IMR-90 (cell line): ENCODE results near the gene CALHM6. TPM values are rescaled to one million over a fixed set of nuclear protein-coding genes. Genes with fewer than 3 reads are reported as not detected.

Source experiments
- ATAC-seq: fragments of 200-7000 bp; cut with Tn5 transposase; 2 replicates; pipeline ENCODE4 v1.9.1; 2020; ENCODE audit warnings: low read depth, mild to moderate bottlenecking, moderate library complexity
- BruUV-seq: library from RNA; stranded (reverse); fragments of 400-500 nt; replicated peaks from 2 replicates; lab custom pipeline; 2021; lab: Mats Ljungman, UMichigan
- CTCF ChIA-PET: fragments of 300-600 bp; formaldehyde crosslinking; extraction: SDS; loops from one replicate; lab custom pipeline; 2021; ENCODE audit warnings: antibody characterized with exemption; lab: Yijun Ruan, JAX
- POLR2A ChIA-PET: fragments of 300-600 bp; sonication (Branson Sonifier 250); formaldehyde crosslinking; loops from one replicate; lab custom pipeline; 2022; ENCODE audit warnings: antibody characterized with exemption; ENCODE audit not compliant: unreplicated experiment; lab: Charles Lee
- DNase-seq: peaks from one replicate; pipeline ENCODE4 v3.0.0; 2013
- H2AFZ ChIP-seq: replicated peaks from 2 replicates; pipeline ENCODE3; 2013; ENCODE audit warnings: low read length, mild to moderate bottlenecking; ENCODE audit not compliant: poor library complexity
- H2AK5ac ChIP-seq: 2 replicates; pipeline ENCODE4 v1.6.1; 2013; ENCODE audit warnings: low read depth, low read length, inconsistent platforms
- H2AK9ac ChIP-seq: replicated peaks from 2 replicates; pipeline ENCODE3; 2013; ENCODE audit warnings: mild to moderate bottlenecking, low read depth, low read length, moderate library complexity; ENCODE audit not compliant: poor library complexity
- H2BK120ac ChIP-seq: 2 replicates; pipeline ENCODE4 v1.6.1; 2013; ENCODE audit warnings: low read depth, low read length, inconsistent platforms
- H2BK15ac ChIP-seq: 3 replicates; pipeline ENCODE4 v1.6.1; 2013; ENCODE audit warnings: low read depth, low read length, inconsistent platforms
- H2BK20ac ChIP-seq: 2 replicates; pipeline ENCODE4 v1.6.1; 2013; ENCODE audit warnings: low read depth, mild to moderate bottlenecking, inconsistent platforms, low read length, moderate library complexity
- H2BK5ac ChIP-seq: 2 replicates; pipeline ENCODE4 v1.6.1; 2013; ENCODE audit warnings: mild to moderate bottlenecking, low read depth, low read length, inconsistent platforms; ENCODE audit not compliant: poor library complexity, severe bottlenecking
- H3K14ac ChIP-seq: replicated peaks from 2 replicates; pipeline ENCODE4 v1.6.1; 2013; ENCODE audit warnings: low read depth, low read length, inconsistent platforms
- H3K18ac ChIP-seq: 2 replicates; pipeline ENCODE4 v1.6.1; 2013; ENCODE audit warnings: low read depth, low read length, control low read depth
- H3K23ac ChIP-seq: 2 replicates; pipeline ENCODE4 v1.6.1; 2013; ENCODE audit warnings: low read depth, low read length, inconsistent platforms
- H3K27ac ChIP-seq: 2 replicates; pipeline ENCODE4 v1.5.1; 2013; ENCODE audit warnings: mild to moderate bottlenecking, control low read depth, low read length; ENCODE audit not compliant: insufficient read depth
- H3K27me3 ChIP-seq: 2 replicates; pipeline ENCODE4 v1.6.1; 2013; ENCODE audit warnings: low read length; ENCODE audit not compliant: control insufficient read depth, insufficient read depth
- H3K36me3 ChIP-seq: 2 replicates; pipeline ENCODE4 v1.6.1; 2013; ENCODE audit warnings: low read length, mixed read lengths; ENCODE audit not compliant: control insufficient read depth, insufficient read depth
- H3K4ac ChIP-seq: 2 replicates; pipeline ENCODE4 v1.6.1; 2013; ENCODE audit warnings: low read depth, low read length, inconsistent platforms
- H3K4me1 ChIP-seq: 2 replicates; pipeline ENCODE4 v1.6.1; 2013; ENCODE audit warnings: low read length, mixed read lengths; ENCODE audit not compliant: control insufficient read depth, insufficient read depth
- H3K4me2 ChIP-seq: 2 replicates; pipeline ENCODE4 v1.6.1; 2013; ENCODE audit warnings: low read depth, mild to moderate bottlenecking, control low read depth, low read length, moderate library complexity
- H3K4me3 ChIP-seq: 2 replicates; pipeline ENCODE4 v1.5.1; 2013; ENCODE audit warnings: low read depth, mild to moderate bottlenecking, control low read depth, low read length, moderate library complexity; ENCODE audit not compliant: insufficient read depth
- H3K56ac ChIP-seq: 2 replicates; pipeline ENCODE4 v1.6.1; 2013; ENCODE audit warnings: low read length, inconsistent platforms; ENCODE audit not compliant: insufficient read depth; ENCODE audit errors: extremely low read depth
- H3K79me1 ChIP-seq, 2 experiments: 2 replicates each; pipeline ENCODE4 v1.6.1; 2013; ENCODE audit warnings: low read length in 2 of 2, inconsistent platforms in 1 of 2, low read depth in 1 of 2
- H3K9ac ChIP-seq: 2 replicates; pipeline ENCODE4 v1.6.1; 2013; ENCODE audit warnings: low read depth, low read length, control low read depth
- H3K9me1 ChIP-seq: 2 replicates; pipeline ENCODE4 v1.6.1; 2013; ENCODE audit warnings: low read length, inconsistent platforms; ENCODE audit not compliant: insufficient read depth
- H3K9me3 ChIP-seq: 2 replicates; pipeline ENCODE4 v1.6.1; 2013; ENCODE audit warnings: low read length; ENCODE audit not compliant: control insufficient read depth, insufficient read depth
- H4K20me1 ChIP-seq: 2 replicates; pipeline ENCODE4 v1.6.1; 2013; ENCODE audit warnings: low read length, inconsistent platforms; ENCODE audit not compliant: insufficient read depth
- H4K5ac ChIP-seq: 2 replicates; pipeline ENCODE4 v1.6.1; 2013; ENCODE audit warnings: mild to moderate bottlenecking, low read depth, low read length, control low read depth
- H4K8ac ChIP-seq, 2 experiments: 2 replicates each; pipeline ENCODE4 v1.6.1; 2013; ENCODE audit warnings: low read depth in 2 of 2, low read length in 2 of 2, control low read depth in 1 of 2, inconsistent platforms in 1 of 2
- H4K91ac ChIP-seq: 2 replicates; pipeline ENCODE4 v1.6.1; 2013; ENCODE audit warnings: low read depth, low read length, inconsistent platforms; ENCODE audit not compliant: insufficient read depth
- BHLHE40 ChIP-seq: fragments of 150-350 bp; IDR thresholded peaks from 2 replicates; pipeline ENCODE4 v1.6.1; 2016; ENCODE audit warnings: mild to moderate bottlenecking, low read depth, low read length
- CEBPB ChIP-seq: IDR thresholded peaks from 2 replicates; pipeline ENCODE4 v1.6.1; 2012; ENCODE audit warnings: low read depth, low read length, improper control_type of control experiment
- CTCF ChIP-seq: conservative IDR thresholded peaks from 2 replicates; pipeline ENCODE4 v1.5.1; 2012; ENCODE audit warnings: mild to moderate bottlenecking, low read depth, low read length, improper control_type of control experiment
- ELK1 ChIP-seq: fragments of 150-350 bp; IDR thresholded peaks from 2 replicates; pipeline ENCODE4 v1.6.1; 2016; ENCODE audit warnings: low read depth, mild to moderate bottlenecking, low read length, moderate library complexity, borderline replicate concordance
- FOS ChIP-seq: fragments of 150-350 bp; IDR thresholded peaks from 2 replicates; pipeline ENCODE4 v1.6.1; 2016; ENCODE audit warnings: low read depth, low read length
- MAFK ChIP-seq: IDR thresholded peaks from 2 replicates; pipeline ENCODE4 v1.6.1; 2012; ENCODE audit warnings: low read depth, low read length, improper control_type of control experiment
- MAZ ChIP-seq: IDR thresholded peaks from 2 replicates; pipeline ENCODE4 v1.6.1; 2012; ENCODE audit warnings: low read depth, mild to moderate bottlenecking, low read length, improper control_type of control experiment, moderate library complexity, borderline replicate concordance
- NFE2L2 ChIP-seq: fragments of 150-350 bp; IDR thresholded peaks from 2 replicates; pipeline ENCODE4 v1.6.1; 2016; ENCODE audit warnings: low read depth, mild to moderate bottlenecking, low read length
- RCOR1 ChIP-seq: IDR thresholded peaks from 2 replicates; pipeline ENCODE4 v1.6.1; 2012; ENCODE audit warnings: mild to moderate bottlenecking, low read length, improper control_type of control experiment; ENCODE audit not compliant: insufficient replicate concordance
- RFX5 ChIP-seq: IDR thresholded peaks from 2 replicates; pipeline ENCODE4 v1.8.0; 2012; ENCODE audit warnings: low read depth, mild to moderate bottlenecking, low read length, moderate library complexity
- USF2 ChIP-seq: fragments of 150-350 bp; IDR thresholded peaks from 2 replicates; pipeline ENCODE4 v1.6.1; 2017; ENCODE audit warnings: mild to moderate bottlenecking, antibody characterized with exemption, low read length, low read depth
- WGBS, 2 experiments: methylation state at CpG; one replicate each; pipeline versions ENCODE4 v1.1.5 to v1.1.7; 2013; ENCODE audit warnings: missing lambda C conversion rate in 2 of 2; ENCODE audit not compliant: insufficient read length in 1 of 2; ENCODE audit errors: extremely low coverage in 2 of 2; 5-methylcytosine and 5-hydroxymethylcytosine counted together
- dilution Hi-C: fragments of 300-500 bp; cut with HindIII; formaldehyde crosslinking; loops from one replicate; pipeline ENCODE4 v1.14.3; 2018; ENCODE audit warnings: low sequenced_read_pairs; ENCODE audit not compliant: unreplicated experiment
- in situ Hi-C: fragments of 300-500 bp; cut with MboI; formaldehyde crosslinking; loops from 3 replicates; pipeline ENCODE4 v1.14.3; 2019; ENCODE audit warnings: low sequenced_read_pairs, inconsistent platforms, mixed read lengths
- intact Hi-C: fragments of 100-400 bp; cut with micrococcal nuclease; formaldehyde crosslinking; loops from 2 replicates; pipeline ENCODE4 v1.10.0; 2022
- polyA plus RNA-seq, 3 experiments: library from polyadenylated mRNA; depleted of rRNA; stranded (reverse); fragments of >200 nt; gene quantifications; 2 replicates each; pipeline ENCODE4 v1.2.3, GENCODE V29; 2012; ENCODE audit warnings: low replicate concordance in 1 of 3
- total RNA-seq: library from RNA; depleted of rRNA; stranded (reverse); fragments of >200 nt; gene quantifications from 2 replicates; pipeline ENCODE4 v1.2.3, GENCODE V29; 2012

Gene CALHM6
- total and polyA plus RNA-seq, 2 of the 4 experiments (the other 2 are of a cell fraction), result 0.72 to 1.5 TPM

- no peak overlapping the region for H3K18ac ChIP-seq
- peaks cover 23% of the 10 kb centered on the region for H3K9me1 ChIP-seq
- no peaks in the 10 kb centered on the region; the same call in 1 of the 2 replicates for H3K36me3 ChIP-seq
- peak overlapping the region; percentile 94; the same call in 1 of the 2 replicates for H2BK120ac ChIP-seq
- no peak overlapping the region for H2AK5ac ChIP-seq
- peak overlapping the region; percentile 90; the same call in 1 of the 2 replicates for H4K91ac ChIP-seq
- H2AFZ ChIP-seq, result no peak overlapping the region
- no peak overlapping the region; the same call in 2 of the 3 replicates for H2BK15ac ChIP-seq
- dilution Hi-C loops, result no loop called here
- H3K27me3 ChIP-seq, result no peaks in the 10 kb centered on the region
- no peak overlapping the region for H4K5ac ChIP-seq
- no peak overlapping the region for H3K4me3 ChIP-seq
- peak overlapping the region; percentile 89; the same call in 1 of the 2 replicates for H2BK20ac ChIP-seq
- H3K4me2 ChIP-seq, result peak overlapping the region; percentile 71; the same call in 1 of the 2 replicates
- intact Hi-C loops, result loop anchor here (1.0 to 5.0 kb wide), 3 partner anchors 64 to 115 kb away; partner anchors contain the start of genes CALHM5 and DSE
- ChIA-PET CTCF (interaction anchor here (0.6 to 2.8 kb wide), 5 partner anchors 15 to 179 kb away, joined by 3 to 12 read pairs (median 3); partner anchors contain the start of gene CALHM5), POLR2A (no interaction called here)
- TF ChIP-seq CEBPB (no peak; the same call in none of the 2 replicates), RFX5 (no peak), FOS (peak; percentile 82), ELK1 (no peak), USF2 (peak; percentile 57; the same call in 1 of the 2 replicates), BHLHE40 (peak; percentile 46), MAZ (no peak), CTCF (0 out of 2 replicates have a peak, but pooled peaks have one; percentile 8), RCOR1 (no peak), NFE2L2 (peak; percentile 69), MAFK (0 out of 2 replicates have a peak, but pooled peaks have one; percentile 37)
- peak; percentile 99 for DNase-seq
- no peak overlapping the region; a peak in 1 of 4 replicates for H4K8ac ChIP-seq
- in situ Hi-C loops, result loop anchor here (25.0 kb wide), 1 partner anchor 160 kb away; the partner anchor contains the start of gene TSPYL1
- ATAC-seq, result peak; percentile 90
- no peak overlapping the region for H3K14ac ChIP-seq
- no CpG with 5 or more reads among the region's 2 CpGs for WGBS, 2 experiments
- H3K9ac ChIP-seq, result no peak overlapping the region
- H3K56ac ChIP-seq, result no peak overlapping the region
- no TSS peak for BruUV-seq
- H4K20me1 ChIP-seq, result peaks cover 3% of the 10 kb centered on the region; the same call in 1 of the 2 replicates
- H2AK9ac ChIP-seq, result no peak overlapping the region
- H3K27ac ChIP-seq, result no peak overlapping the region
- peaks cover 5 to 12% of the 10 kb centered on the region in 2 experiments; a peak in 2 of 4 replicates for H3K79me1 ChIP-seq
- no peak overlapping the region for H3K23ac ChIP-seq
- H3K9me3 ChIP-seq, result no peaks in the 10 kb centered on the region
- peaks cover 9% of the 10 kb centered on the region for H3K4me1 ChIP-seq
- peak overlapping the region; percentile 92 for H2BK5ac ChIP-seq
- H3K4ac ChIP-seq, result peak overlapping the region; percentile 95
Observed at GRCh38 chr6:116447496-116448011, 13.6 kb upstream of the CALHM6 start.
